CD14-positive monocyte (primary cell): Measurements from ENCODE around the gene NEK4. TPM values are rescaled to one million over a fixed set of nuclear protein-coding genes. Genes with fewer than 3 reads are reported as not detected.

ENCODE experiments used
- DNase-seq, 3 donors: peaks; one replicate each; pipeline ENCODE4 v3.0.0-alpha.2; 2011 to 2022
- H2AFZ ChIP-seq: 2 replicates; pipeline ENCODE4 v1.6.0; 2012; ENCODE audit warnings: mild to moderate bottlenecking, low read depth, low read length, inconsistent platforms; ENCODE audit not compliant: insufficient read depth, poor library complexity, severe bottlenecking
- H3K27ac ChIP-seq, 2 donors: 1 replicate in 1 of 2; 2 replicates in 1 of 2; pipeline ENCODE4 v1.5.1; 2012 to 2013; ENCODE audit warnings: low read length in 2 of 2, control low read depth in 1 of 2, inconsistent platforms in 1 of 2, low read depth in 1 of 2, mild to moderate bottlenecking in 1 of 2
- H3K27me3 ChIP-seq, 2 donors: one replicate each; pipeline versions ENCODE4 v1.6.0 to v1.6.1; 2011 to 2013; ENCODE audit warnings: low read length in 2 of 2; ENCODE audit not compliant: control insufficient read depth in 2 of 2, insufficient read depth in 2 of 2
- H3K36me3 ChIP-seq, 2 donors: replicated peaks in 1 of 2; 1 replicate in 1 of 2; 2 replicates in 1 of 2; pipeline versions ENCODE4 v1.5.1 to v1.6.1; 2012 to 2013; ENCODE audit warnings: low read length in 2 of 2, control low read depth in 1 of 2, inconsistent platforms in 1 of 2, mild to moderate bottlenecking in 1 of 2; ENCODE audit not compliant: insufficient read depth in 2 of 2, control insufficient read depth in 1 of 2
- H3K4me1 ChIP-seq, 2 donors: 1 replicate in 1 of 2; 2 replicates in 1 of 2; pipeline versions ENCODE4 v1.5.1 to v1.6.1; 2012 to 2013; ENCODE audit warnings: low read length in 2 of 2, control low read depth in 1 of 2, inconsistent platforms in 1 of 2, mild to moderate bottlenecking in 1 of 2, moderate library complexity in 1 of 2; ENCODE audit not compliant: insufficient read depth in 2 of 2, control insufficient read depth in 1 of 2
- H3K4me2 ChIP-seq: replicated peaks from 2 replicates; pipeline ENCODE3; 2012; ENCODE audit warnings: low read length, moderate library complexity, mild to moderate bottlenecking; ENCODE audit not compliant: poor library complexity, severe bottlenecking; ENCODE audit errors: extremely low read depth
- H3K4me3 ChIP-seq, 3 experiments: fragments of 200-600 bp in 1 of 3; sonication (generic) in 1 of 3; replicated peaks in 1 of 3; 1 replicate in 2 of 3; 2 replicates in 1 of 3; pipeline ENCODE4 v1.5.1; 2011 to 2013; ENCODE audit warnings: low read length in 3 of 3, mild to moderate bottlenecking in 3 of 3, control low read depth in 2 of 3, low read depth in 2 of 3, inconsistent platforms in 1 of 3, moderate library complexity in 1 of 3
- H3K79me2 ChIP-seq: 2 replicates; pipeline ENCODE4 v1.6.0; 2012; ENCODE audit warnings: mild to moderate bottlenecking, control low read depth, inconsistent platforms, low read length, moderate library complexity; ENCODE audit not compliant: insufficient read depth
- H3K9ac ChIP-seq: 2 replicates; pipeline ENCODE4 v1.6.0; 2017; ENCODE audit warnings: low read length, mild to moderate bottlenecking; ENCODE audit not compliant: insufficient read depth, poor library complexity, severe bottlenecking
- H3K9me3 ChIP-seq, 2 donors: replicated peaks in 1 of 2; 1 replicate in 1 of 2; 2 replicates in 1 of 2; pipeline versions ENCODE4 v1.5.1 to v1.6.1; 2012 to 2013; ENCODE audit warnings: low read length in 2 of 2, control low read depth in 1 of 2; ENCODE audit not compliant: control insufficient read depth in 1 of 2, insufficient read depth in 1 of 2
- H4K20me1 ChIP-seq: 2 replicates; pipeline ENCODE4 v1.6.0; 2012; ENCODE audit warnings: mild to moderate bottlenecking, low read length, control low read depth, moderate library complexity; ENCODE audit not compliant: insufficient read depth
- H3K27ac Mint-ChIP-seq, 7 donors: one replicate each; pipeline ENCODE4 v1.8.0; 2020; ENCODE audit warnings: mild to moderate bottlenecking in 7 of 7, mixed read lengths in 7 of 7, moderate library complexity in 6 of 7, inconsistent platforms in 2 of 7
- H3K27me3 Mint-ChIP-seq, 3 donors: one replicate each; pipeline ENCODE4 v1.8.0; 2021 to 2022; ENCODE audit warnings: low read depth in 3 of 3, mild to moderate bottlenecking in 3 of 3, mixed read lengths in 3 of 3, moderate library complexity in 3 of 3, inconsistent platforms in 1 of 3
- H3K36me3 Mint-ChIP-seq, 2 donors: one replicate each; pipeline ENCODE4 v1.8.0; 2020; ENCODE audit warnings: mixed read lengths in 2 of 2, inconsistent platforms in 1 of 2, mild to moderate bottlenecking in 1 of 2
- H3K4me1 Mint-ChIP-seq: one replicate; pipeline ENCODE4 v1.8.0; 2020; ENCODE audit warnings: mild to moderate bottlenecking, mixed read lengths
- H3K4me3 Mint-ChIP-seq, 2 donors: one replicate each; pipeline ENCODE4 v1.8.0; 2020; ENCODE audit warnings: mild to moderate bottlenecking in 2 of 2, mixed read lengths in 2 of 2, moderate library complexity in 1 of 2
- H3K9me3 Mint-ChIP-seq, 7 donors: one replicate each; pipeline ENCODE4 v1.8.0; 2020 to 2022; ENCODE audit warnings: mixed read lengths in 7 of 7, mild to moderate bottlenecking in 6 of 7, moderate library complexity in 6 of 7, inconsistent platforms in 2 of 7
- WGBS: methylation state at CpG from one replicate; pipeline ENCODE4 v1.1.5; 2013; ENCODE audit warnings: missing lambda C conversion rate; ENCODE audit not compliant: insufficient coverage; 5-methylcytosine and 5-hydroxymethylcytosine counted together
- intact Hi-C, 2 donors: fragments of 100-400 bp; cut with micrococcal nuclease; formaldehyde crosslinking; loops; one replicate each; pipeline versions ENCODE4 v1.15.0 to v1.15.1; 2023
- polyA plus RNA-seq, 3 donors: library from polyadenylated mRNA; depleted of rRNA in 1 of 3; unstranded in 2 of 3; stranded (reverse) in 1 of 3; fragments of 300-500 nt in 2 of 3; fragments of >200 nt in 1 of 3; fragmentation: Illumina TruSeq in 2 of 3; gene quantifications; 1 replicate in 2 of 3; 2 replicates in 1 of 3; pipeline ENCODE4 v1.2.3, GENCODE V29; 2012 to 2021
- TF ChIP-seq, protein P1 (sequence below): fragments of 200-600 bp; IDR thresholded peaks from one replicate; pipeline ENCODE4 v1.8.0; 2022; ENCODE audit warnings: antibody characterized with exemption, mild to moderate bottlenecking

Gene NEK4
- polyA plus RNA-seq, 3 donors, result 13.7 to 17.5 (median 17.4) TPM

GRCh38 chr3:52721002-52721729, 49.6 kb downstream of the NEK4 start:
- peak overlapping the region; percentile 70 for H3K4me2 ChIP-seq
- H3K36me3 ChIP-seq, result peaks cover 0 to 10% of the 10 kb centered on the region in 2 donors
- Mint-ChIP-seq H3K4me3 (peak overlapping the region; percentile 70 to 79), H3K36me3 (peaks cover 15 to 41% of the 10 kb centered on the region in 2 donors), H3K27me3 (no peaks in the 10 kb centered on the region), H3K27ac (peak overlapping the region; percentile 78 to 91 (median 88)), H3K9me3 (peaks cover 0 to 2% (median 0%) of the 10 kb centered on the region in 7 donors), H3K4me1 (peaks cover 50% of the 10 kb centered on the region)
- DNase-seq, result peak; percentile 12 to 46 (median 35)
- H3K27ac ChIP-seq, result peak overlapping the region; percentile 74
- H4K20me1 ChIP-seq, result peaks cover under 1% of the 10 kb centered on the region
- TF ChIP-seq, protein P1, sequence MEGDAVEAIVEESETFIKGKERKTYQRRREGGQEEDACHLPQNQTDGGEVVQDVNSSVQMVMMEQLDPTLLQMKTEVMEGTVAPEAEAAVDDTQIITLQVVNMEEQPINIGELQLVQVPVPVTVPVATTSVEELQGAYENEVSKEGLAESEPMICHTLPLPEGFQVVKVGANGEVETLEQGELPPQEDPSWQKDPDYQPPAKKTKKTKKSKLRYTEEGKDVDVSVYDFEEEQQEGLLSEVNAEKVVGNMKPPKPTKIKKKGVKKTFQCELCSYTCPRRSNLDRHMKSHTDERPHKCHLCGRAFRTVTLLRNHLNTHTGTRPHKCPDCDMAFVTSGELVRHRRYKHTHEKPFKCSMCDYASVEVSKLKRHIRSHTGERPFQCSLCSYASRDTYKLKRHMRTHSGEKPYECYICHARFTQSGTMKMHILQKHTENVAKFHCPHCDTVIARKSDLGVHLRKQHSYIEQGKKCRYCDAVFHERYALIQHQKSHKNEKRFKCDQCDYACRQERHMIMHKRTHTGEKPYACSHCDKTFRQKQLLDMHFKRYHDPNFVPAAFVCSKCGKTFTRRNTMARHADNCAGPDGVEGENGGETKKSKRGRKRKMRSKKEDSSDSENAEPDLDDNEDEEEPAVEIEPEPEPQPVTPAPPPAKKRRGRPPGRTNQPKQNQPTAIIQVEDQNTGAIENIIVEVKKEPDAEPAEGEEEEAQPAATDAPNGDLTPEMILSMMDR, result no peak
- intact Hi-C loops, result no loop called here
- peak overlapping the region; percentile 64 for H2AFZ ChIP-seq
- peaks cover 35 to 40% of the 10 kb centered on the region in 2 donors for H3K4me1 ChIP-seq
- H3K27me3 ChIP-seq, result no peaks in the 10 kb centered on the region
- no peaks in the 10 kb centered on the region for H3K9me3 ChIP-seq
- H3K79me2 ChIP-seq, result peaks cover 17% of the 10 kb centered on the region
- WGBS, result 0% methylated on average over 2 of the region's 6 CpGs
- peak overlapping the region; percentile 19 for H3K9ac ChIP-seq
- peak overlapping the region in 2 of 3 experiments; percentile 39 to 65 for H3K4me3 ChIP-seq

DNA sequence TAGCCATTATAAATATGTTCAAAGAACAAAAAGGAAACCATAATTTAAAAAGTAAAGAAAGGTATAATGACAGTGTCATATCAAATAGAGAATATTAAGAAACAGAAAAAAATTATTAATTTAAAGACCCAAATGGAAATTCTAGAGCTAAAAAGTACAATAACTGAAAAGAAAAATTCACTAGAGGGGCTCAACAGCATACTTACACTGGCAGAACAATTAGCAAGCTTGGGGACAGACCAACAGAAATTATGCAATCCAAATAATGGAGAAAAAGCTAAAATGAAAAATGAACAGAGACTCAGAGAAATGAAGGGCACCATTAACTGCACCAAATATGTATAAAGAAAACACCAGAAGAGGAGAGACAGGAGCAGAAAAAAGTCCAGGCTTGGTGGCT, 51.1 kb downstream of the NEK4 start:
- no peak overlapping the region for H3K4me3 Mint-ChIP-seq

More for the DNA sequence above, 51.1 kb downstream of the NEK4 start:
- Histone ChIP-seq H3K79me2 (peaks cover 17% of the 10 kb centered on the region), H3K27ac (peak overlapping the region; percentile 58 to 74), H3K27me3 (no peaks in the 10 kb centered on the region), H3K4me3 (no peak overlapping the region), H4K20me1 (peaks cover 5% of the 10 kb centered on the region), H3K9ac (no peak overlapping the region), H3K4me2 (no peak overlapping the region), H3K4me1 (peaks cover 47 to 54% of the 10 kb centered on the region in 2 donors), H3K36me3 (peaks cover 0 to 10% of the 10 kb centered on the region in 2 donors), H2AFZ (no peak overlapping the region), H3K9me3 (no peaks in the 10 kb centered on the region)
- TF ChIP-seq, protein P1, result no peak
- Mint-ChIP-seq H3K27ac (peak overlapping the region; percentile 78 to 91 (median 88)), H3K9me3 (peaks cover 0 to 2% (median 0%) of the 10 kb centered on the region in 7 donors), H3K36me3 (peaks cover 15 to 41% of the 10 kb centered on the region in 2 donors), H3K27me3 (no peaks in the 10 kb centered on the region), H3K4me1 (peaks cover 59% of the 10 kb centered on the region)
- no peak for DNase-seq
- intact Hi-C loops, result no loop called here
